ENCODE measurements around the gene MACROD2.

MACROD2 gene

DNA sequence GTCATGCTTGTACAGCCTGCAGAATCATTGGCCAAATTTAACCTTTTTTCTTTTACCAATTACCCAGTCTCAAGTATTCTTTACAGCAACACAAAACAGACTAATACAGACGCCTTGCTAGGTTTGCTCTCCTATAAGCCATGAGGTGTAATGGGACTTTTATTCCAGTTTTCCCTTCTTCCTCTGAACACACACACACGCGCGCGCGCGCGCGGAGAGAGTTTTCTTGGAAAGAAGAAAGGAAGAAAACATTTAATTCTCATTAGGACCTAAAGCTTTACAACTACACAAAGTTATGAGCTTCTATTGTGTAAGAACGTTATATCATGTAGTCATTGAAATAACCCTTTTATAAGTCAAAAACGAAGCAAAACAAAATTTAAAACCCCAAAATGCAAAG, 1023.6 kb downstream of the MACROD2 start:
- no peak overlapping the region for H3K27ac ChIP-seq
- ChIA-PET CTCF (interaction anchor here (0.6 kb wide), 1 partner anchor 15 kb away, joined by 4 read pairs; no protein-coding TSS in a partner anchor), POLR2A (ENCODE audit: low non-redundant PET) (no interaction called here)
- TF ChIP-seq, protein P1, sequence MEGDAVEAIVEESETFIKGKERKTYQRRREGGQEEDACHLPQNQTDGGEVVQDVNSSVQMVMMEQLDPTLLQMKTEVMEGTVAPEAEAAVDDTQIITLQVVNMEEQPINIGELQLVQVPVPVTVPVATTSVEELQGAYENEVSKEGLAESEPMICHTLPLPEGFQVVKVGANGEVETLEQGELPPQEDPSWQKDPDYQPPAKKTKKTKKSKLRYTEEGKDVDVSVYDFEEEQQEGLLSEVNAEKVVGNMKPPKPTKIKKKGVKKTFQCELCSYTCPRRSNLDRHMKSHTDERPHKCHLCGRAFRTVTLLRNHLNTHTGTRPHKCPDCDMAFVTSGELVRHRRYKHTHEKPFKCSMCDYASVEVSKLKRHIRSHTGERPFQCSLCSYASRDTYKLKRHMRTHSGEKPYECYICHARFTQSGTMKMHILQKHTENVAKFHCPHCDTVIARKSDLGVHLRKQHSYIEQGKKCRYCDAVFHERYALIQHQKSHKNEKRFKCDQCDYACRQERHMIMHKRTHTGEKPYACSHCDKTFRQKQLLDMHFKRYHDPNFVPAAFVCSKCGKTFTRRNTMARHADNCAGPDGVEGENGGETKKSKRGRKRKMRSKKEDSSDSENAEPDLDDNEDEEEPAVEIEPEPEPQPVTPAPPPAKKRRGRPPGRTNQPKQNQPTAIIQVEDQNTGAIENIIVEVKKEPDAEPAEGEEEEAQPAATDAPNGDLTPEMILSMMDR (conservative IDR thresholded peaks at IDR 0.05; ENCODE audit: low read depth) = no peak
- no peak for DNase-seq (ENCODE audit: low spot score)

DNA sequence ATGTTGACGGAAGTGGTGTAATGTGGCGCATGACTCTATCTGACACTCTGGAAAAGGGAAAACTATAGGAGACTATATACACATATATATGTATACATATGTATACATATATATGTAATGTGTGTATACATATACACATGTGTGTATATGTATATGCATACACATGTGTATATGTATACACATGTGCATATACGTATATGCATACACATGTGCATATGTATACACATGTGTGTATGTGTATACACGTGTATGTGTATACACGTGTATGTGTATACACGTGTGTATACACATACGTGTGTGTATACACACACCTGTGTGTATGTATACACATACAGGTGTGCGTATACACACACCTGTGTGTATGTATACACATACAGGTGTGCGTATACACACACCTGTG, 1025.5 kb downstream of the MACROD2 start:
- TF ChIP-seq, protein P1 (conservative IDR thresholded peaks at IDR 0.05; ENCODE audit: low read depth) = no peak
- CTCF ChIA-PET = no interaction called here
- H3K27ac ChIP-seq = no peak overlapping the region
- no peak for DNase-seq (ENCODE audit: low spot score)
- POLR2A ChIA-PET (ENCODE audit: low non-redundant PET) = no interaction called here

DNA sequence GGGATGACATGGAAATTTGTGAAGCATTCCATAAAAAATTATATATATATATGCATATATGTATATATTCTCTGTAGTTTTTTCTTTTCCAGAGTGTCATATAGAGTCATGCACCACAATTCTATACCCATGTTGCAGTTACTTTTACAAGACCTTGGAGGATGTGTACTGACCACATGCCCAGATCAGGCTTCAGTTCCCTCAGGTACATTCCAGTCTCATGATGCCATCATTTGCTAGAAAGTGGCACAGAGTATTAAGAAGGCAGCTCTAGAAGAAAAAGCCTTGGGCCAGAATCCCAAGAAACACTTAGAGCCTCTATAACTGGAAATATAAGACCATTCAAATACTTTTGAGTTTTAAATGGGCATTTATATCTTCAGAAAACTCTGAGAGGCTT, 1027.6 kb downstream of the MACROD2 start:
- CTCF ChIA-PET = no interaction called here
- TF ChIP-seq, protein P1 (conservative IDR thresholded peaks at IDR 0.05; ENCODE audit: low read depth) = no peak
- no peak overlapping the region for H3K27ac ChIP-seq
- POLR2A ChIA-PET (ENCODE audit: low non-redundant PET) = no interaction called here
- no peak for DNase-seq (ENCODE audit: low spot score)

DNA sequence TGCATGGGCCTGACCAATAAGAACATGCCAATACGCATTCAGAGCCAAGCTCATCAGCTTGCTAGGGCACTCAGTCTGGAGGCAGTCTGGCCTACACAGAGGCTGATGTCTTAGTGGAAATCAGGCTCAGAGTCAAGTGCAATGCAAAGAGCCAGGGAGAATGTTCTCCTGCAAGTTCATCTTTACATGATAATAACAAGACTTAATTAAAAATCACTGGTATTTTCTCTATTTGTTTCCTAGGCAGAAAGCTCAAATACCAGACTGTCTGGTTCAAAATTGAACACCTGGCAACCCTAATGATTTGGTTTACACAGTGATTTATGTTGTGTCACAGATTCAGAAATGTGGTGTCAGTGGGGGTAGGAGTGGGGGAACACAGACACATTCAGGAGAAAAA, 1031.4 kb downstream of the MACROD2 start:
- CTCF ChIA-PET = interaction anchor here (0.5 kb wide), 1 partner anchor 675 kb away, joined by 3 read pairs; no protein-coding TSS in a partner anchor
- POLR2A ChIA-PET (ENCODE audit: low non-redundant PET) = interaction anchor here (0.7 kb wide), 1 partner anchor 47 kb away, joined by 6 read pairs; no protein-coding TSS in a partner anchor
- DNase-seq (ENCODE audit: low spot score) = no peak
- H3K27ac ChIP-seq = no peak overlapping the region
- TF ChIP-seq, protein P1 (conservative IDR thresholded peaks at IDR 0.05; ENCODE audit: low read depth) = no peak

DNA sequence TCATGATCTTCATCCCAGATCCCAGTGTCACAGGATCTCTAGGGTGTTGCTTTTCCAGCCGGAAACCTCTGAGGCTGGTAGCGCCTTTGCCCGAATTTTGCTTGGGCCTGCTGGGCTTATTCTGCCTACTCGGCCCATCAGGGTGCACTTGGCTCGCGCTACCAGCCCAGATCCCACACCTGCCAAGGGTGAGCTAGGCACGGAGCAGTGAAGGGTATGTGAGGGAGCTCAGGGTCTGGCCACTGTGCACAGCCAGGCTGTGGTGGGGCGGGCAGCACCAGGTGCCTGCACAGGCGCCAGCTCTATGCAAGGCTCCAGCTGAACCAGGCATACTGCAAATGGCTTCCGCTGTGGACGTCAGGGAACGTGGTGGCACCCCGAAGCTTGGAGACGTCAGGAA, 1035.5 kb downstream of the MACROD2 start:
- POLR2A ChIA-PET (ENCODE audit: low non-redundant PET) = interaction anchor here (0.6 kb wide), 1 partner anchor 21 kb away, joined by 7 read pairs; no protein-coding TSS in a partner anchor
- CTCF ChIA-PET = no interaction called here
- DNase-seq (ENCODE audit: low spot score) = no peak
- TF ChIP-seq, protein P1 (conservative IDR thresholded peaks at IDR 0.05; ENCODE audit: low read depth) = no peak
- H3K27ac ChIP-seq = no peak overlapping the region

DNA sequence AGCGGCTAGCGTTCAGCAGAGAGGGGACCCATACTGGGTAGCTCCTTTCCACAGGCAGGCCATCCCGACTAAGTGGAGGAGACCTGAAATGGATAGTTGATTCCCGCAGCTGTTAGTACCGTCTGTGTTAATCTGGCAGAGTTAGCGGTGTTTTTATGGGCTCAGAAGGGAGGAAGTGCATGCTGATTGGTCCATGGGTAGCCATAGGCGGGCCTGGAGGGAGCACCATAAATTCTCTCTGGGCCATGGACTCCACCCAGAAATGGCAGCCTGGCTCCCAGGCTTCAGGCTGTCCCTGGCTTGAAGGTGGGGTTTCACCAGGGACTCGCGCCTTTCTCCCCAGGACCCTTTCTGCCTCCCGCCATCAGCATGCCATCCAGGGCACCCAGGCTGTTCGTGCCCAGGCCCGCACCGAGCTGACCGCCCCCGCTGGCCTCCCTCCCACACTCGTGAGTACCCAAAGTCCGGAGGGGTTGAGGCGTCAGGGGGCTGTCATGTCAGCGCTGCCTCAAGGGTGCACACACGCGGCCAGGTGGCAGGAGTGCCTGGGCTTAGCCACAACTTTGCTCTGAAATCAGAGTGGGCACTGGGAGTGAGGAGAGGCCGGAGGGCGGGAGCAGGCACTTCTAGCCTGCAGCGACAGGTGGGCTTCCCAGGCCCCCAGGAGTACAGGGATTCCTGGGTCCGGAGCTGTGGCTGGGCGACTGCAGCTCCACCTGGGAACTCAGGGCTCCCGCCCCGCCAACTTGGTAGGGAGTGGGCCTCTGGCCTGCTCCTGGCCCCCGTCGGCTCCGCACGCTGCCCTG, 1036.4 kb downstream of the MACROD2 start:
- ChIA-PET CTCF (no interaction called here), POLR2A (ENCODE audit: low non-redundant PET) (no interaction called here)
- no peak overlapping the region for H3K27ac ChIP-seq
- TF ChIP-seq, protein P1 (conservative IDR thresholded peaks at IDR 0.05; ENCODE audit: low read depth) = no peak
- no peak for DNase-seq (ENCODE audit: low spot score)
